Measurements from ENCODE around the gene CEMIP2. TPM values are rescaled to one million over a fixed set of nuclear protein-coding genes. Genes with fewer than 3 reads are reported as not detected.

CEMIP2 gene
- total and polyA plus RNA-seq, 2 donors (not counting 3 experiments of a cell fraction or from before 2014, with no cell fraction given) = 41.6 to 44.3 TPM

DNA sequence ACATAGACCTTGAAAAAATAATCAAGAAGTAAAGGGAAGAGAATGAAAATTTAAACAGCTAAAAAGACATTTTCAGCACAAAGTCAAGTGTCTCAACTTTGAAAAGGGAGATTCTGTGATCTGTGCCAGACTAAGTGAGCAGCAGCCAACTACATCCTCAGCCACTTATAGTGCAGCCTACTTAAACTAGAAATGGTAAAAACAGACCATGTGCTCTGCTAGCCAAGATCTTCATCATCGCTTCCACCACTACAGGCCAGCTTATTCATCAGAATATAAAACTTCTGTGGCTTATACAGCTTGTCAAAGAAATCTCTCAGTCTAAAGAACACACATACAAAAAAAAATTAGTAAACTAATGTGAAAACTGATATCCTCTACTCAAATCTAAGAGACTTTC, 63.5 kb downstream of the CEMIP2 start:
- no peaks in the 10 kb centered on the region for H3K79me2 ChIP-seq (ENCODE audit: control insufficient read depth, insufficient read depth, low read length)
- no peaks in the 10 kb centered on the region for H4K20me1 ChIP-seq (replicated peaks; ENCODE audit: control insufficient read depth, extremely low read depth, insufficient read depth, low read length)
- FAIRE-seq (no peak), DNase-seq (ENCODE audit: low read depth, low spot score) (no peak)
- dilution Hi-C loops (cut with MboI; ENCODE audit: extremely low pct_ligation_motif_present, low sequenced_read_pairs) = no loop called here
- CTCF ChIA-PET = no interaction called here
- H3K9me1 ChIP-seq (replicated peaks; ENCODE audit: control insufficient read depth, extremely low read depth, insufficient read depth, low read length) = no peaks in the 10 kb centered on the region
- no peak overlapping the region for H3K9ac ChIP-seq (replicated peaks; ENCODE audit: extremely low read depth, insufficient read depth, low read length)
- no peak overlapping the region for H2AFZ ChIP-seq (ENCODE audit: low read depth, low read length)
- TF ChIP-seq, protein P1, sequence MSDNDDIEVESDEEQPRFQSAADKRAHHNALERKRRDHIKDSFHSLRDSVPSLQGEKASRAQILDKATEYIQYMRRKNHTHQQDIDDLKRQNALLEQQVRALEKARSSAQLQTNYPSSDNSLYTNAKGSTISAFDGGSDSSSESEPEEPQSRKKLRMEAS (IDR thresholded peaks at IDR 0.05; ENCODE audit: insufficient read depth, insufficient read length) = no peak
- no peak for TF ChIP-seq EZH2 (IDR thresholded peaks at IDR 0.05; ENCODE audit: borderline replicate concordance, low read depth, low read length, severe bottlenecking)
- no peak for TF ChIP-seq FOS (IDR thresholded peaks at IDR 0.05; ENCODE audit: borderline replicate concordance, insufficient read depth, low read length)
- TF ChIP-seq GATA2 (IDR thresholded peaks at IDR 0.05; ENCODE audit: insufficient read depth, insufficient read length, low read depth, low read length) = no peak
- no peak for TF ChIP-seq POLR2A (IDR thresholded peaks at IDR 0.05; ENCODE audit: low read depth, low read length)
- TF ChIP-seq, protein P2, sequence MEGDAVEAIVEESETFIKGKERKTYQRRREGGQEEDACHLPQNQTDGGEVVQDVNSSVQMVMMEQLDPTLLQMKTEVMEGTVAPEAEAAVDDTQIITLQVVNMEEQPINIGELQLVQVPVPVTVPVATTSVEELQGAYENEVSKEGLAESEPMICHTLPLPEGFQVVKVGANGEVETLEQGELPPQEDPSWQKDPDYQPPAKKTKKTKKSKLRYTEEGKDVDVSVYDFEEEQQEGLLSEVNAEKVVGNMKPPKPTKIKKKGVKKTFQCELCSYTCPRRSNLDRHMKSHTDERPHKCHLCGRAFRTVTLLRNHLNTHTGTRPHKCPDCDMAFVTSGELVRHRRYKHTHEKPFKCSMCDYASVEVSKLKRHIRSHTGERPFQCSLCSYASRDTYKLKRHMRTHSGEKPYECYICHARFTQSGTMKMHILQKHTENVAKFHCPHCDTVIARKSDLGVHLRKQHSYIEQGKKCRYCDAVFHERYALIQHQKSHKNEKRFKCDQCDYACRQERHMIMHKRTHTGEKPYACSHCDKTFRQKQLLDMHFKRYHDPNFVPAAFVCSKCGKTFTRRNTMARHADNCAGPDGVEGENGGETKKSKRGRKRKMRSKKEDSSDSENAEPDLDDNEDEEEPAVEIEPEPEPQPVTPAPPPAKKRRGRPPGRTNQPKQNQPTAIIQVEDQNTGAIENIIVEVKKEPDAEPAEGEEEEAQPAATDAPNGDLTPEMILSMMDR (IDR thresholded peaks at IDR 0.05; ENCODE audit: extremely low read depth in 1 of 2, insufficient read depth in 1 of 2, low read depth in 1 of 2, low read length in 2 of 2) = no peak
- no peak for TF ChIP-seq MYC (IDR thresholded peaks at IDR 0.05; ENCODE audit: low read depth, low read length)
- TF ChIP-seq POLR2AphosphoS5 (IDR thresholded peaks at IDR 0.05; ENCODE audit: insufficient read depth, low read depth, low read length) = no peak
- no peak for TF ChIP-seq JUN (IDR thresholded peaks at IDR 0.05; ENCODE audit: borderline replicate concordance, insufficient read depth, insufficient read length, low read depth)
- no TSS peak for BruUV-seq (replicated peaks)
- H3K4me1 ChIP-seq (ENCODE audit: control insufficient read depth, extremely low read depth, insufficient read depth, low read length) = no peaks in the 10 kb centered on the region
- peaks cover 0 to 6% of the 10 kb centered on the region in 2 experiments for H3K36me3 ChIP-seq (ENCODE audit: control insufficient read depth in 2 of 2, extremely low read depth in 1 of 2, insufficient read depth in 2 of 2, low read length in 2 of 2)
- no peak overlapping the region for H3K4me3 ChIP-seq (replicated peaks in 1 of 3; ENCODE audit: insufficient read depth in 1 of 3, low read depth in 1 of 3, low read length in 3 of 3)
- H3K4me2 ChIP-seq (ENCODE audit: insufficient read depth, low read length) = no peak overlapping the region
- POLR2A ChIA-PET = no interaction called here
- intact Hi-C loops (cut with micrococcal nuclease) = no loop called here
- no peaks in the 10 kb centered on the region for H3K27me3 ChIP-seq (ENCODE audit: control insufficient read depth in 2 of 2, insufficient read depth in 2 of 2, low read length in 2 of 2)
- no peaks in the 10 kb centered on the region for H3K9me3 ChIP-seq (replicated peaks; ENCODE audit: control insufficient read depth, insufficient read depth, low read length)
- H3K27ac ChIP-seq (ENCODE audit: insufficient read depth, low read depth, low read length) = no peak overlapping the region
